HG02678 (cell line): ENCODE measurements around the gene NUBP2.

Experiments used
- ATAC-seq: cut with Tn5 transposase; IDR thresholded peaks from one replicate; pipeline ENCODE4 v1.9.1; 2021; ENCODE audit warnings: mild to moderate bottlenecking, moderate library complexity; ENCODE audit not compliant: unreplicated experiment

Gene NUBP2

GRCh38 chr16:1771188-1771863 is 11.4 kb upstream of the NUBP2 start, which contains the start of gene NME3:
NME3 (minus strand) TSS chr16:1771543; CDS start chr16:1771534, 9 bp downstream.
- ATAC-seq = no peak

GRCh38 chr16:1771864-1772361 is 10.8 kb upstream of the NUBP2 start:
- ATAC-seq = no peak

GRCh38 chr16:1772362-1772907 is 10.3 kb upstream of the NUBP2 start, which contains the start of gene EME2:
EME2 (plus strand) TSS chr16:1772810; CDS start chr16:1773228, 418 bp downstream.
- peak; percentile 14 for ATAC-seq

GRCh38 chr16:1772908-1773702 is 9.7 kb upstream of the NUBP2 start, which contains the start of gene MRPS34:
MRPS34 (minus strand) TSS chr16:1773134; CDS start chr16:1773119, 15 bp downstream.
- ATAC-seq = peak; percentile 56

- ATAC-seq = no peak
These were observed 8.9 kb upstream of the NUBP2 start for GRCh38 chr16:1773703-1774447.

DNA sequence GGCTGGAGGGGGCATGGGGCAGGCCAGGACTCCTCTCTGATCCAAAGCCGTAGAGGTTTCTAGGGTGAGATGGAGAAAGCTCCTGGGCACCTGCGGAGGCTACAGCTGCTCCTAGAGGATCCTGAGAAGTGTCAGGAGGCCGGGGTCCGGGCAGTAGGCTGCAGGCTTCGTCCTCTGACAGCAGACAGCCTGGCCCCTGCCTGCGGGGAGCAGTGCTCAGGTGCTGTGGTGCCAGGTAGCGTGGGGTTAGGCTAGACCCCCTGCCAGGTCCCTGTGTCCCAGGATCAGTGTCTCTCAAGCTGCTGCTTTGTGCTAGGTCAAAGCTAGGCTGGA is 8.3 kb upstream of the NUBP2 start:
- ATAC-seq = no peak

GRCh38 chr16:1775006-1775845 is 7.5 kb upstream of the NUBP2 start:
- no peak for ATAC-seq

DNA sequence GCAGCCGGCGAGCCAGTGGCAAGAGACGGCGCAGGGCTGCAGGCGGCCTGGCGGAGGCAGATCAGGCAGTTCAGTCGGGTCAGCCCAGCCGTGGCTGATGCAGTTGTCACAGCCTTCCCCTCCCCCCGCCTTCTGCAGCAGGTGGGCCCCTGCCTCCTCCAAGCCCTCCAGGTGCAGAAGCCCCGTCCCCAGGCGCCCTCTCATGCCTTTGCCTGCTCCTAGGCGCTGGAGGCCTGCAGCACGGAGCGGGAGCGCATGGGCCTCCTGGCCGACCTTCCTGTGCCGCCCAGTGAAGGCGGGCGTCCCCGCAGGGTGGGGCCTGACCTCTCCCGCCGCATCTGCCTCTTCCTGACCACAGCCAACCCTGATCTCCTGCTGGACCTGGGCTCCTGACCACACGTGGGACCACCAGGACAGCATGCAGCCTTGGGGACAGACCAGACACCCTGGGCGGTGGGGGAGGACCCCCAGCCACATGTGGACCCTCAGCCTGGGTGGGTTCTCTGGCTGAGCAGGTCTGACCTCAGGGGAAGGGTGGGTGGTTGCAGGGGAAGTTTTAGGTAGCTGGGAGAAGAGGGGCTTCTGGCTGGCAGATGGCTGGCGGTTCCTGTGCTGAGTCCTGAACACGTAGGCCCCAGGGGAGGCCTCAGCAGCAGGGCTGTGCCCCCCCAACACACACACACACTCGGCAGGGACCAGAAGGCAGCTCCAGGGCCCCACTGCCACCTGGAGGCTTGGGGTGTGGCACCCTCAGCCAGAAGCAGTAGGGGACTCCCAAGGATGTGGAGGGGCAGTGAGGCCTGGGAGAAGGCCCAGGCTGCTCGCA is 6.7 kb upstream of the NUBP2 start:
- no peak for ATAC-seq

GRCh38 chr16:1776672-1776955 is 6.1 kb upstream of the NUBP2 start:
- ATAC-seq = no peak

DNA sequence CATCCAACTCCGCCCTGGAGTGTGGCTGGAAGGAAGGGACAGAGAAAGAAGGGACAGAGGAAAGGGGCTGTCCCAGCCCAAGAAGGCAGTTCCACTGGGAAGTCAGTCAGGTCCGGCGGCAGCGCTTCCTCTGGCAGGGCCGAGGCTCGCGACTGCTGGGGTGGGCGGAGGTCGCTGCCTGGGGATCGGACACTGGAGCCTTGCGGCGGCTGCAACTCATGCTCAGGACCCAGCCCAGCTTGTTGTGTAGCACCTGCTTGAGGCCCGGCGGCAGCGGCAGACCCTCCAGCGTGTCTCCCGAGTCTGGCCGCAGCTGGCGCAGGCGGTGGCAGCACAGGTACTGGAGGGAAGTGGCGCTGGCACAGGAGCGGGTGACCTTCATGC is 5.8 kb upstream of the NUBP2 start:
- no peak for ATAC-seq

- ATAC-seq = no peak
These were observed 5.2 kb upstream of the NUBP2 start for GRCh38 chr16:1777375-1778199.

- ATAC-seq = no peak
These were observed 4.3 kb upstream of the NUBP2 start for GRCh38 chr16:1778200-1779179.

DNA sequence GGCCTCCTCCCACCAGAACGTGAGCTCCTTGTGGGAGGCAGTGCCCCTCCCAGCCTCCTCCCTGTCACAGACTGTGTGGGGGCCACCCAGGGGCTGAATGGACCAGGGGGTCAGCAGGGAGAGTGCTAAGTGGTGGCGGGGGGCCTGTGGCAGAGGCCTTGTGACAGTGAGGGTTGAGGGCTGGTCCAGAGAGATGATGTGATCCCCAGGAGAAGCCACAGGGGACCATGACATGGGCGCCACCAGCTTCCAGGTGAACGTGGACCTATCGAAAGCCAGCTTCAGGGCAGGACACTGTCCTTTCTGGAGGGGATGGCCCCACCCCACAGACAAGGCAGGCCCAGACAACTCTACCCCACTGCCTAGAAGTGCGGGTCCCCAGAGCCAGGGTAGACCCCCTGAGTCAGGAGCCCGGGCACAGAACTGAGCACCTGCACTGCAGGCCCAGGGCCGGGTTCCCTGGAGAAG is 3.5 kb upstream of the NUBP2 start:
- ATAC-seq = no peak

DNA sequence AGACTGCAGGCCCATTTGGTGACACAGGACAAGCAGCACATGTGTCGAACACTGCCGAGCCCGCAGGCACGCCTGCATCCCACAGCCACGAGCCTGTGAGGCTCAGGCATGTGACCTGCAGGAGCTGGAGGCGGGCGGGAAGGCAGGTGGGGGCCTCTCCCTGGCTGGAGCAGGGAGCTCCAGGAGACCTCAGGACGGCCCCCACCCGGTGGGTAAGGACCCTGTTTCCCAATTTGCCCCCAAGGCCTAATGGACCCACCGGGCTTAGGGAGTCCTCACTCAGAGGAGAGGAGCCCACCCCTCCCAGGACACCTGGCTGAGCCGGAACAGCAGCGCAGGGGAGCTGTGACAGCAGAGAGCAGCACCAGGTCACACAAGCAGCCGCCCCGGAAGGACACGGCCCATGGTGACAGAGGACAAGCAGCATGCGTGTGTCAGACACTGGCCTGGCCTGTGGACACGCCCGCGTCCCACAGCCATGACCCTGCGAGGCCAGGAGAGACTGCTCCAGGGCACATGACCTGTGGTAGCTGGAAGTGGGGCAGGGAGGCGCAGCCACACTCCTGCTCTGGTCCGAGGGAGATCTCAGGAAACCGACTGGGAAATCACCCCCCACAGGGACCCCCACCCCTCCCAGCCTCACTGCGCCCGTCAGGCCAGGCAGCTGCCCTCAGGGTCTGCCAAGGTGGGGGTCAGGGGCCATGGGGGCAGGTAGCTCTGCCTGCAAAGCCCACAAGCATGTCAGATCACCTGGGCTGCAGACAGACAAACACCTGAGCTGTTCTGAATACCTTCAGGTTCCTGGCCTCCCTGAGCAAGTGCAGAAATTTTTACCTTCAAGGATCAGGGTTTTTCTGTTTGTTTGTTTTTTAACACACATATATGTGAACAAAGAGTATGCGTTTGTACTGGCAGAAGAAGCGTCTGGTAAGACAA is 2.8 kb upstream of the NUBP2 start:
- no peak for ATAC-seq

GRCh38 chr16:1780677-1781072 is 2.1 kb upstream of the NUBP2 start:
- no peak for ATAC-seq

- no peak for ATAC-seq
These were observed 1.5 kb upstream of the NUBP2 start for GRCh38 chr16:1781254-1781653.
